EL (cell line): ENCODE measurements around the gene MLLT10.

ENCODE experiments used
- DNase-seq: peaks from one replicate; pipeline ENCODE4 v3.0.0-alpha.2; 2016

Gene MLLT10

GRCh38 chr10:21650353-21650752 lies 116.3 kb downstream of the MLLT10 start:
- DNase-seq = no peak

DNA sequence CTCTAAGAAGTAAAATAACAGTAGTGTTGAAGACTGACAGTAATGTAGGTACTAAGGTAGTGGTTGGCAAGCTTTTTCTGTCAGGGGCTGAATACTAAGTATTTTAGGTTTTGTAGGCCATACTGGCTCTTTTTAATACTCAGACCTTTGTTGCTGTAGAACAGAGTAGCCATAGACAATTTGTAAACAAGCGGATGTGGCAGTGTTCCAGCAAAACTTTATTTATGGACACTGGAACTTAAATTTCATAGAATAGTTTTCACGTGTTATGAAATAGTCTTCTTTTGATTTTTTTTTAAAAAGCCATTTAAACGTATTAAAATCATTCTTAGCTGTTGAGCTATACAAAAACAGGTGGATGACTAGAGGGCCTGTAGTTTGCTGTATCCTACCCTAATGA lies 121.2 kb downstream of the MLLT10 start:
- no peak for DNase-seq

DNA sequence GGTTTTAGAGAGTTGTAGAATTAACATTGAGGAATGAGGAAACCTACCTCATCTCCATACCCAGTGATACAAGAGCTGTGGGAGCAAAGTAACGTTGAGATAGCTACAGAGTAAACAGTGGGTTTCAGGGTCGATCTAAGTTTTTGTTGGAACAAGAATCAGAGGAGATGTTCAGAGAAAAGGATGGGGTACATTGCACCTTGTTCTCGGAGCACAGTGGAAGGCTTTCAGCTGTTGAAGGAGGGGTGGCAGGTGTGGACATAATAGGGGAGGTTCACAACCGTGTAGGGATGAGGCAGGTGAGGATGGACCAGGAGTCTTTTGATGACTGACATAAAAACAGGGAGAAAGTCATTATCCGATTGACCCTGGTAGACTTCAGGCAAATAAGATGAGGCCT lies 121.7 kb downstream of the MLLT10 start:
- no peak for DNase-seq

GRCh38 chr10:21661087-21661486 lies 127.1 kb downstream of the MLLT10 start:
- DNase-seq = no peak

DNA sequence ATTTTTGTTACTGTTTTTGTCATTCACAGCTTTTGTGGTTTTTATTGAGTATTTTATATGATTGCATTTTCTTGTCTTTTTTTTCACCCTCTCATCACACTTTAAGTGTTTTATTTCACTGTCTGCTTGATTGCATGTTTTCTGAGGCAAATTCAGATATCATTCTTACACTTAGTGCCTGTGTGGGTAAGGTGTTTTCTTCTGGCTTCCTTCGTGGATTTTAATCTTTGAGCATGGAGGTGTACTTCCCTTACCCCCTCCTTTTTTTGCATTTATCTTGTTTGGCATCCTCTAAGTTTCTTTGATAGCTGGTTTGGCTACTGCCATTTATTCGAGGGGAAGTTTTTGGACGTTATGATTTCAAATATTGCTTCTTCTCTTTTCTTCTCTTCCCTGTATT lies 127.9 kb downstream of the MLLT10 start:
- no peak for DNase-seq

GRCh38 chr10:21662635-21663034 lies 128.6 kb downstream of the MLLT10 start:
- no peak for DNase-seq

- DNase-seq = no peak
Measured at GRCh38 chr10:21668831-21669230, 134.8 kb downstream of the MLLT10 start.

- DNase-seq = no peak
Measured at GRCh38 chr10:21670391-21670790, 136.4 kb downstream of the MLLT10 start.

- no peak for DNase-seq
Measured at GRCh38 chr10:21673668-21674067, 139.6 kb downstream of the MLLT10 start.

GRCh38 chr10:21675157-21675796 lies 141.2 kb downstream of the MLLT10 start:
- peak; percentile 41 for DNase-seq

DNA sequence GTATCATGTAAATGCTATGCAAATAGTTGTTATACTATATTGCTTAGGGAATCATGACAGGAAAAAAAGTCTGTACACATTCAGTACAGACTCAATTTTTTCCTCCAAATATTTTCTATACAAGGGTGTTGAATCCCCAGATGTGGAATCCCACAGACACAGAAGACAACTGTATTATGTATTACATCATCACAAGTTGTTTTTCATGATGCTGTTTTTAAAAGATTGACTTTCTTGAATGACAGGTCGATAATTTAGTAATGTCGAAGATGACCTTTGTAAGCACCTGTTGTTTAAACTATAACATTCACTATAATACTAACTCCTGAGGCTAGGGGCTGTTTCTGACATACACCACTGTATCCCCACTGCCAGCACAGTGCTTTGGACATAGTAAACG lies 143.5 kb downstream of the MLLT10 start:
- DNase-seq = no peak

GRCh38 chr10:21681156-21681555 lies 147.1 kb downstream of the MLLT10 start:
- no peak for DNase-seq

- no peak for DNase-seq
Measured at GRCh38 chr10:21687266-21688008, 153.4 kb downstream of the MLLT10 start.

DNA sequence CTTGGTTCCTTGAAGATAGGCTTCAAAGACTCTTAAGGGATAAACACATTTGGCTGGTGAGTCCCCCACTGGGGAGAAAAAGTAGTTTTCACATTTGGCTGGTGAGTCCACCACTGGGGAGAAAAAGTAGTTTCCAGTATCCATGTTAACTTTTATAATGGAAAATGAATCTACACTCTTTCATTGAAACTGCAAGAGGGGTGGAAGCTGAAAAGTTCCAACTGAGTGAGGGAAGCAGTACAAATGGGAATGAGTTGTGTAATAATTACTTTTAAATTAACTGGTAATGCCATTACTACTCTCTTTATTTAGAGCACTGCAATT lies 153.9 kb downstream of the MLLT10 start:
- DNase-seq = no peak

DNA sequence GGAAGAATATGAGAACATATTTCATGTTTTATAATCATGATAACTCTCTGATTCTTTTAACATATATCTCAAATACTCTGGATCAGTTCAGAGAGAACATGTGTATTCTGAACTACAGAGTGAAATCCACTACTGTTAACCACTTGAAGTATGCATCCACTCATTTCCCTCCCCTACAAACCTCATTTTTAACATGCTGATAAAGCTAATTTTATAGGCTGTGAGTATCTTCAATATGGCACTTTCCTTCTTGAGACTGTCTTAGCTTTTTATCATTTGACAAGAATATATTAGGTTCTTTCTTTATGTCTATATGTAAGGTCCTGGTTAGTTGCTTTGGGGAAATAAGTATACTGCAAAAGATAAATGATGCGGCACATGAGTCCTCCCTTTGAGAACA lies 154.8 kb downstream of the MLLT10 start:
- DNase-seq = no peak

DNA sequence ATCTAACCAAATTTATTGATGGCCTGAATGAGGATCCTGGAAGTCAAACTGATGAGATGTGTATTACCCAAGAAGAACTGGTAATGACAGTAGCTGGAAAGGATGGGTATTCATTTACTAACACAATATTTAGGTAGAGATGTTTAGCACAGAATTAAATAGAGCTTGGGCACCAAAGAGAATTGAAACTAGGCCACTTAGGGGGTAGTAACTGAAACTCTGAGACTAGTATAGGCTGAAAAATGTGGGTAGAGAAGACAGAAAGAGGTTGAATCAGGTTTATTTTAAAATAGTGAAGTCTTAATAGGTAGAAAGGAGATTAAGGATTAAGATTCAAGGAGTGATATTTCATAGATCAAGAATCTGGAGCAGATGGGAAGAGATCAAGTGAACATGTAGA lies 155.8 kb downstream of the MLLT10 start:
- DNase-seq = no peak

- DNase-seq = no peak
Measured at GRCh38 chr10:21692916-21693315, 158.9 kb downstream of the MLLT10 start.

- DNase-seq = no peak
Measured at GRCh38 chr10:21693418-21693817, 159.4 kb downstream of the MLLT10 start.

- DNase-seq = no peak
Measured at GRCh38 chr10:21694631-21695030, 160.6 kb downstream of the MLLT10 start.

- no peak for DNase-seq
Measured at GRCh38 chr10:21696302-21696701, 162.3 kb downstream of the MLLT10 start.

GRCh38 chr10:21699575-21699974 lies 165.5 kb downstream of the MLLT10 start:
- DNase-seq = no peak

DNA sequence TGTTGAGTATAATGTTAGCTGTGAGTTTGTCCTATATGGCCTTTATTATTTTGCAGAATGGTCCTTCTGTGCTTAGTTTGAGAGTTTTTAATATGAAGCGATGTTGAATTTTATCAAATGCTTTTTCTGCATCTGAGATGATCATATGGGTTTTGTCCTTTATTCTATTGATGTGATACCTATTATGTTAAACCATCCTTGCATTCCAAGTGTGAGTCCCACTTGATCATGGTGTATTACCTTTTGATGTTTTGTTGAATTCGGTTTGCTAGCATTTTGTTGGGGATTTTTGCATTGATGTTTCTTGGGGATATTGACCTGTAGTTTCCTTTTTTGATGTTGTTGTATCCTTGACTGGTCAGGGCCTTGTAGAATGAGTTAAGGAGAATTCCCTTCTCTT lies 166.4 kb downstream of the MLLT10 start:
- DNase-seq = no peak

DNA sequence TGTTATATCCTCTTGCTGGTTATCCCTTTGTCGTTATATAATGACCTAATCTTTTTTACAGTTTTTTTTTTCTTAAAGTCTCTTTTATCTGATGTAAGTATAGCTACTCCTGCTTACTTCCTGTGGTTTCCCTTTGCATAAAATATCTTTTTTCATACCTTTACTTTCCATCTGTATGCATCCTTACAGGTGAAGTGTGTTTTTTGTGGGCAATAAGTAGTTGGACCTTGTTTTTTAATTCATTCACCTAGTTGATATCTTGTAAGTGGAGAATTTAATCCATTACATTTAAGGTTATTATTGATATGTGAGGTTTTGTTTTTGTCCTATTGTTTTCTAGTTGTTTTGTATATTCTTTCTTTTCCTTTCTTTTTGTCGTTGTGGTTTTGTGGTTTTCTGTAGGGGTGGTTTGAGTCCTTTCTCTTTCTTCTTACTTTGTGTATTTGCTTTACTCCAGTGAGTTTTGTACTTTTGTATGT lies 168.6 kb downstream of the MLLT10 start:
- DNase-seq = no peak

DNA sequence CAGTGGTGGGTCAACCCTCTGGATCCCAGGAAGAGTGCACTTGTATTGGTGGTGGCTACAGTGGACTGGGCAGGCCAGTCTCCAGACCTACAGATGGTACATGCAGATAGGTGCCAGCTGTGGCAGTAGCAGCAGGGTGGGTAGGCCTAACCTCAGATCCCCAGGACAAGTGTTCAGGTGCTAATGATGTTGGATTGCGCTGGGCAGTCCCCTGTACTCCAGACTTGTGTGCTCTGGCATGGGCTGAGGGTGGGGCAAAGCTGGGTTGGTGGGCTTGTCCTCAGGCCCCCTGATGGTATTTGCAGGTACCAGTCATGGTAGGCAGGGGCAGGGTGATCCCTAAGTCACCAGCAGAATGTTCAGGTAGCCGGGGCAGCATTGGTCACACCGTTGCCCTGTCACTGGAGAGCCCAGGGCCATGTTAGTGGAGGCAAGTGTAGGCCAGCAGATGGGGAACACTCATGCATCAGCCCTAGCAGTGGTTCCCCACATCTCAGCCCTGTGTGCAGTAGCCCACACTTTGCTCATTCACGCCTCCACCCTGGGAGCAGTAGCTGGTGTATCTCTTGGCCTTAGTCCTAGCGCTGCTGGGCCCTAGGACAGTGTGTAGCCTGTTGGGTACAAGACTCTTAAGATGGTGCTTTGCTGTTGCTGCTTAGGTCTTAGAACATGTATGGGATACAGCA lies 171.3 kb downstream of the MLLT10 start:
- no peak for DNase-seq
